K562 (cell line): ENCODE data around the gene MAP3K14.

ENCODE experiments used
- PHF8 ChIP-seq: fragments of 200-600 bp; sonication (generic); IDR thresholded peaks from 2 replicates; pipeline ENCODE4 v1.6.1; 2012; ENCODE audit warnings: mixed run types, mild to moderate bottlenecking, inconsistent platforms, low read length, moderate library complexity, borderline replicate concordance
- TF ChIP-seq, protein P1 (sequence below): sonication (generic); formaldehyde crosslinking; IDR thresholded peaks from 2 replicates; pipeline ENCODE4 v1.8.0; 2022; ENCODE audit warnings: mild to moderate bottlenecking, missing genetic modification reagents

- TF ChIP-seq, protein P1, sequence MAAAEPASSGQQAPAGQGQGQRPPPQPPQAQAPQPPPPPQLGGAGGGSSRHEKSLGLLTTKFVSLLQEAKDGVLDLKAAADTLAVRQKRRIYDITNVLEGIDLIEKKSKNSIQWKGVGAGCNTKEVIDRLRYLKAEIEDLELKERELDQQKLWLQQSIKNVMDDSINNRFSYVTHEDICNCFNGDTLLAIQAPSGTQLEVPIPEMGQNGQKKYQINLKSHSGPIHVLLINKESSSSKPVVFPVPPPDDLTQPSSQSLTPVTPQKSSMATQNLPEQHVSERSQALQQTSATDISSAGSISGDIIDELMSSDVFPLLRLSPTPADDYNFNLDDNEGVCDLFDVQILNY (CRISPR knock-in tag): no peak
- TF ChIP-seq PHF8: no peak
These were observed 38.8 kb downstream of the MAP3K14 start for GRCh38 chr17:45277992-45278391.
